Breast epithelium (tissue), 3 donors: ENCODE results near the gene WDR87.
"Not testable (repeated sequence)": the region's sequence is repeated elsewhere in the genome, so short reads cannot be mapped to it uniquely, and the experiment has no call there.

Experiments
- CTCF ChIP-seq, 3 donors: fragments of 450-650 bp; IDR thresholded peaks; one replicate each; pipeline ENCODE4 v1.5.1; 2016 to 2017; ENCODE audit warnings: antibody characterized with exemption in 3 of 3, mild to moderate bottlenecking in 3 of 3, moderate library complexity in 3 of 3
- POLR2A ChIP-seq: fragments of 450-650 bp; IDR thresholded peaks from one replicate; pipeline ENCODE4 v1.6.1; 2016; ENCODE audit warnings: antibody characterized with exemption, mild to moderate bottlenecking, moderate library complexity
- POLR2AphosphoS5 ChIP-seq, 3 donors: sonication (generic); formaldehyde crosslinking; IDR thresholded peaks; one replicate each; pipeline ENCODE4 v1.6.1; 2017; ENCODE audit warnings: antibody characterized with exemption in 3 of 3

DNA sequence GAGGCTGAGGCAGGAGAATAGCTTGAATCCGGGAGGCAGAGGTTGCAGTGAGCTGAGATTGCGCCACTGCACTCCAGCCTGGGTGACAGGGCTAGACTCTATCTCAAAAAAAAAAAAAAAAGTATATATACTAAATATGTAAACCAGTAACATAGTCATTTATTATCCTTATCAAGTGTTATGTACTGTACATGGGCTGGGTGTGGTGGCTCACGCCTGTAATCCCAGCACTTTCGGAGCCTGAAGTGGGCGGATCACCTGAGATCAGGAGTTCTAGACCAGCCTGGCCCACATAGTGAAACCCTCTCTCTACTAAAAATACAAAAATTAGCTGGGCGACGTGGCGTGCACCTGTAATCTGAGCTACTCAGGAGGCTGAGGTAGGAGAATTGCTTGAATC, 18.2 kb upstream of the WDR87 start:
- TF ChIP-seq CTCF (IDR thresholded peaks at IDR 0.05); POLR2AphosphoS5 (IDR thresholded peaks at IDR 0.05); POLR2A: not testable (repeated sequence)
